Calu3 (cell line): ENCODE data around the gene KRTAP20-4. TPM values are rescaled to one million over a fixed set of nuclear protein-coding genes. Genes with fewer than 3 reads are reported as not detected.

ENCODE experiments used
- BruUV-seq: library from RNA; stranded (reverse); fragments of 400-500 nt; replicated peaks from 2 replicates; lab custom pipeline; 2021; lab: Mats Ljungman, UMichigan
- CTCF ChIA-PET: fragments of 300-600 bp; sonication (Branson Sonifier 250); formaldehyde crosslinking; loops from one replicate; lab custom pipeline; 2022; ENCODE audit warnings: antibody characterized with exemption; lab: Charles Lee
- DNase-seq: peaks from one replicate; pipeline ENCODE4 v3.0.0; 2022
- H3K27ac Mint-ChIP-seq: one replicate; pipeline ENCODE4 v1.8.0; 2022; ENCODE audit warnings: mixed read lengths; ENCODE audit not compliant: unreplicated experiment
- H3K27me3 Mint-ChIP-seq: one replicate; pipeline ENCODE4 v1.8.0; 2022; ENCODE audit warnings: mixed read lengths; ENCODE audit not compliant: unreplicated experiment
- H3K36me3 Mint-ChIP-seq: one replicate; pipeline ENCODE4 v1.8.0; 2022; ENCODE audit warnings: mild to moderate bottlenecking, moderate library complexity, mixed read lengths; ENCODE audit not compliant: insufficient read depth, unreplicated experiment
- H3K4me1 Mint-ChIP-seq: one replicate; pipeline ENCODE4 v1.8.0; 2022; ENCODE audit warnings: mild to moderate bottlenecking, low read depth, mixed read lengths; ENCODE audit not compliant: unreplicated experiment
- H3K4me3 Mint-ChIP-seq: one replicate; pipeline ENCODE4 v1.8.0; 2022; ENCODE audit warnings: mild to moderate bottlenecking, low read depth, moderate library complexity, mixed read lengths; ENCODE audit not compliant: unreplicated experiment
- H3K9me3 Mint-ChIP-seq: one replicate; pipeline ENCODE4 v1.8.0; 2022; ENCODE audit warnings: low read depth, mixed read lengths; ENCODE audit not compliant: unreplicated experiment
- CTCF ChIP-seq: fragments of 200-600 bp; IDR thresholded peaks from one replicate; pipeline ENCODE4 v1.8.0; 2022; ENCODE audit warnings: antibody characterized with exemption; ENCODE audit not compliant: unreplicated experiment
- intact Hi-C: fragments of 100-400 bp; cut with micrococcal nuclease; formaldehyde crosslinking; loops from one replicate; pipeline ENCODE4 v1.10.0; 2022; ENCODE audit not compliant: unreplicated experiment
- total RNA-seq: library from RNA; stranded (reverse); gene quantifications from 2 replicates; pipeline ENCODE4 v1.2.3, GENCODE V29; 2022

Gene KRTAP20-4
- total RNA-seq, 1 experiment from 2014 or later, result not detected

- intact Hi-C loops, result no loop called here
- Mint-ChIP-seq H3K27me3 (no peaks in the 10 kb centered on the region), H3K36me3 (no peaks in the 10 kb centered on the region), H3K4me1 (no peaks in the 10 kb centered on the region), H3K9me3 (peaks cover 4% of the 10 kb centered on the region), H3K27ac (no peak overlapping the region), H3K4me3 (no peak overlapping the region)
- CTCF ChIA-PET, result no interaction called here
- TF ChIP-seq CTCF, result no peak
- no peak for DNase-seq
- no TSS peak for BruUV-seq
These were observed 37.6 kb upstream of the KRTAP20-4 start for GRCh38 chr21:30582870-30583269.

- no peaks in the 10 kb centered on the region for H3K36me3 Mint-ChIP-seq
- H3K4me3 Mint-ChIP-seq, result no peak within 1 kb of the TSS
- no peaks in the 10 kb centered on the region for H3K27me3 Mint-ChIP-seq
- peaks cover 4% of the 10 kb centered on the region for H3K9me3 Mint-ChIP-seq
- intact Hi-C loops, result no loop called here
- no peak for DNase-seq
- H3K27ac Mint-ChIP-seq, result no peak within 1 kb of the TSS
- CTCF ChIA-PET, result no interaction called here
- H3K4me1 Mint-ChIP-seq, result no peaks in the 10 kb centered on the region
- no peak for TF ChIP-seq CTCF
- BruUV-seq, result no TSS peak
These were observed 30.1 kb upstream of the KRTAP20-4 start, which contains the start of gene KRTAP22-2 for GRCh38 chr21:30590297-30590696. KRTAP22-2 (minus strand) TSS chr21:30590397.

- intact Hi-C loops, result no loop called here
- Mint-ChIP-seq H3K4me3 (no peak within 1 kb of the TSS), H3K27ac (no peak within 1 kb of the TSS), H3K9me3 (peaks cover 4% of the 10 kb centered on the region), H3K4me1 (no peaks in the 10 kb centered on the region), H3K27me3 (no peaks in the 10 kb centered on the region), H3K36me3 (no peaks in the 10 kb centered on the region)
- TF ChIP-seq CTCF, result no peak
- DNase-seq, result no peak
- no TSS peak for BruUV-seq
- CTCF ChIA-PET, result no interaction called here
These were observed 28.3 kb upstream of the KRTAP20-4 start, which contains the start of gene KRTAP6-3 for GRCh38 chr21:30592140-30592539. KRTAP6-3 (plus strand) TSS chr21:30592440; CDS start chr21:30592446, 6 bp downstream.

- Mint-ChIP-seq H3K27me3 (no peaks in the 10 kb centered on the region), H3K36me3 (no peaks in the 10 kb centered on the region), H3K27ac (no peak within 1 kb of the TSS), H3K9me3 (peaks cover 13% of the 10 kb centered on the region), H3K4me3 (no peak within 1 kb of the TSS), H3K4me1 (no peaks in the 10 kb centered on the region)
- intact Hi-C loops, result no loop called here
- no TSS peak for BruUV-seq
- TF ChIP-seq CTCF, result no peak
- CTCF ChIA-PET, result no interaction called here
- DNase-seq, result no peak
These were observed 21.6 kb upstream of the KRTAP20-4 start, which contains the start of gene KRTAP6-2 for GRCh38 chr21:30598802-30599201. KRTAP6-2 (minus strand) TSS chr21:30598902; CDS start chr21:30598874, 28 bp downstream.
